ENCODE results near the gene ATP5ME. TPM values are rescaled to one million over a fixed set of nuclear protein-coding genes. Genes with fewer than 3 reads are reported as not detected.

ATP5ME gene
- total and polyA plus RNA-seq, 2 of the 13 experiments (the other 11 are each of a cell fraction or from before 2014, with no cell fraction given) = 305 to 753 TPM

- TF ChIP-seq ZBTB39 (CRISPR knock-in tag; IDR thresholded peaks at IDR 0.05) (no peak), ZNF720 (CRISPR knock-in tag; IDR thresholded peaks at IDR 0.05) (no peak), SRY (CRISPR knock-in tag; IDR thresholded peaks at IDR 0.05) (no peak), NR2F1 (CRISPR knock-in tag; IDR thresholded peaks at IDR 0.05) (peak in 1 of 2 experiments; percentile 55; a peak in 1 of 4 replicates), ARID2 (CRISPR knock-in tag; IDR thresholded peaks at IDR 0.05; ENCODE audit: borderline replicate concordance) (no peak), U2AF1 (optimal IDR thresholded peaks at IDR 0.05; ENCODE audit: low read depth, low read length) (no peak), PHF5A (CRISPR knock-in tag; IDR thresholded peaks at IDR 0.05; ENCODE audit: low read depth, unreplicated experiment) (no peak), RFX3 (CRISPR knock-in tag; IDR thresholded peaks at IDR 0.05) (no peak), ZNF709 (CRISPR knock-in tag; IDR thresholded peaks at IDR 0.05) (no peak), ZNF816 (CRISPR knock-in tag; IDR thresholded peaks at IDR 0.05; ENCODE audit: borderline replicate concordance) (no peak), ETV5 (CRISPR knock-in tag; IDR thresholded peaks at IDR 0.05; ENCODE audit: borderline replicate concordance) (peak; percentile 7; the same call in 1 of the 2 replicates), ZKSCAN8 (CRISPR knock-in tag; IDR thresholded peaks at IDR 0.05; ENCODE audit: borderline replicate concordance) (no peak), ZNF510 (CRISPR knock-in tag; IDR thresholded peaks at IDR 0.05; ENCODE audit: low read depth) (no peak; the same call in 1 of the 2 replicates), TFE3 (CRISPR knock-in tag; IDR thresholded peaks at IDR 0.05) (no peak), CBX5 (CRISPR knock-in tag; IDR thresholded peaks at IDR 0.05; ENCODE audit: borderline replicate concordance) (no peak), ZNF205 (CRISPR knock-in tag; IDR thresholded peaks at IDR 0.05) (no peak), ARID5B (CRISPR knock-in tag; IDR thresholded peaks at IDR 0.05) (peak; percentile 33)
These were observed 13.2 kb upstream of the ATP5ME start (continued) for GRCh38 chr4:687048-687970.

All from HepG2 (cell line).